GM18526 (cell line): Measurements from ENCODE around the gene IFNA13.

ENCODE experiments used
- POLR2A ChIP-seq: IDR thresholded peaks from 3 replicates; pipeline ENCODE4 v1.6.1; 2011; ENCODE audit not compliant: insufficient read length; ENCODE audit errors: extremely low read depth

IFNA13 gene

GRCh38 chr9:21367957-21368356 is at the start of gene IFNA13:
IFNA13 (minus strand) TSS chr9:21368057; CDS start chr9:21368010, 47 bp downstream.
- TF ChIP-seq POLR2A, result no peak

GRCh38 chr9:21415493-21416267 is 47.8 kb upstream of the IFNA13 start:
- TF ChIP-seq POLR2A, result no peak

GRCh38 chr9:21414220-21414940 is 46.5 kb upstream of the IFNA13 start:
- no peak for TF ChIP-seq POLR2A

GRCh38 chr9:21413624-21414023 is 45.8 kb upstream of the IFNA13 start:
- TF ChIP-seq POLR2A, result no peak

- TF ChIP-seq POLR2A, result no peak
Measured at GRCh38 chr9:21413151-21413550, 45.3 kb upstream of the IFNA13 start.

GRCh38 chr9:21412107-21412506 is 44.2 kb upstream of the IFNA13 start:
- no peak for TF ChIP-seq POLR2A

- TF ChIP-seq POLR2A, result no peak
Measured at GRCh38 chr9:21408817-21409216, 41.0 kb upstream of the IFNA13 start, which contains the start of gene IFNA8. IFNA8 (plus strand) TSS chr9:21409117; CDS start chr9:21409177, 60 bp downstream.

GRCh38 chr9:21404146-21404545 is 36.3 kb upstream of the IFNA13 start:
- TF ChIP-seq POLR2A, result no peak

GRCh38 chr9:21402386-21403251 is 34.8 kb upstream of the IFNA13 start:
- no peak for TF ChIP-seq POLR2A

- no peak for TF ChIP-seq POLR2A
Measured at GRCh38 chr9:21399956-21400355, 32.1 kb upstream of the IFNA13 start.

- TF ChIP-seq POLR2A, result no peak
Measured at GRCh38 chr9:21398955-21399489, 31.2 kb upstream of the IFNA13 start.

- TF ChIP-seq POLR2A, result no peak
Measured at GRCh38 chr9:21395778-21396717, 28.2 kb upstream of the IFNA13 start.

- no peak for TF ChIP-seq POLR2A
Measured at GRCh38 chr9:21392270-21392669, 24.4 kb upstream of the IFNA13 start.

GRCh38 chr9:21385131-21385670 is 17.3 kb upstream of the IFNA13 start, which contains the start of gene IFNA2:
IFNA2 (minus strand) TSS chr9:21385398; CDS start chr9:21385329, 69 bp downstream.
- TF ChIP-seq POLR2A, result no peak
